ENCODE results near the gene ROBO1. TPM values are rescaled to one million over a fixed set of nuclear protein-coding genes. Genes with fewer than 3 reads are reported as not detected.

The ROBO1 gene
- total and polyA plus RNA-seq, 2 of the 13 experiments (the other 11 are each of a cell fraction or from before 2014, with no cell fraction given) = 52.2 to 71.0 TPM

GRCh38 chr3:79125313-79125984 lies 642.3 kb downstream of the ROBO1 start:
- H4K20me1 ChIP-seq (ENCODE audit: insufficient read depth, low read length) = no peaks in the 10 kb centered on the region
- H3K9ac ChIP-seq (ENCODE audit: insufficient read depth, low read depth, low read length) = no peak overlapping the region
- DNase-seq (ENCODE audit: low spot score) (no peak), FAIRE-seq (no peak), ATAC-seq (no peak)
- H3K27me3 ChIP-seq (ENCODE audit: control insufficient read depth in 1 of 2, insufficient read depth in 2 of 2, low read length in 2 of 2) = peaks cover 2 to 6% of the 10 kb centered on the region in 2 experiments; a peak in 3 of 5 replicates
- intact Hi-C loops (cut with micrococcal nuclease; ENCODE audit: unreplicated experiment) = no loop called here
- no TSS peak for BruUV-seq (replicated peaks)
- H3K4me3 ChIP-seq (replicated peaks in 1 of 3; ENCODE audit: insufficient read depth in 1 of 3, low read depth in 2 of 3, low read length in 3 of 3) = no peak overlapping the region
- ChIA-PET CTCF (ENCODE audit: low intra/inter-chr PET ratio, low total read pairs) (no interaction called here), POLR2A (no interaction called here)
- H3K9me3 ChIP-seq (ENCODE audit: low read length) = no peaks in the 10 kb centered on the region
- H3K36me3 ChIP-seq (replicated peaks in 1 of 2; ENCODE audit: control insufficient read depth in 1 of 2, insufficient read depth in 2 of 2, low read length in 2 of 2) = no peaks in the 10 kb centered on the region
- no peak overlapping the region for H2AFZ ChIP-seq (ENCODE audit: low read length)
- no peaks in the 10 kb centered on the region for H3K79me2 ChIP-seq (ENCODE audit: insufficient read depth, low read length)
- 5% methylated on average over 16 of the region's 16 CpGs for WGBS (ENCODE audit: low lambda C conversion rate)
- H3K27ac ChIP-seq (ENCODE audit: extremely low read length, insufficient read depth, low read length) = no peak overlapping the region
- in situ Hi-C loops (cut with HindIII; ENCODE audit: extremely low pct_ligation_motif_present, low pct_unique_long_range_greater_than_20kb) = no loop called here
- no peaks in the 10 kb centered on the region for H3K4me1 ChIP-seq (ENCODE audit: insufficient read depth, low read length)
- no peak overlapping the region for H3K4me2 ChIP-seq (ENCODE audit: low read depth, low read length)
- TF ChIP-seq ZNF407 (CRISPR knock-in tag; IDR thresholded peaks at IDR 0.05; ENCODE audit: not compliant biosample characterization) (no peak), ZNF556 (CRISPR knock-in tag; IDR thresholded peaks at IDR 0.05; ENCODE audit: borderline replicate concordance) (no peak), ZBTB26 (CRISPR knock-in tag; IDR thresholded peaks at IDR 0.05; ENCODE audit: borderline replicate concordance) (no peak), ZNF230 (CRISPR knock-in tag; IDR thresholded peaks at IDR 0.05) (no peak), ARID4A (CRISPR knock-in tag; IDR thresholded peaks at IDR 0.05; ENCODE audit: borderline replicate concordance) (no peak), ATF1 (CRISPR knock-in tag; IDR thresholded peaks at IDR 0.05) (no peak), CHCHD3 (CRISPR knock-in tag; IDR thresholded peaks at IDR 0.05) (no peak), ZNF737 (CRISPR knock-in tag; IDR thresholded peaks at IDR 0.05; ENCODE audit: borderline replicate concordance) (no peak)
